Activated T-cell treated with anti-CD3 and anti-CD28 coated beads, Interleukin-2, amount 50 U/mL, for 24 hours (primary cell): ENCODE results near the gene SPTLC3.

ENCODE experiments used
- DNase-seq: peaks from one replicate; pipeline ENCODE4 v3.0.0-alpha.2; 2020
- H3K27ac Mint-ChIP-seq: 2 replicates; pipeline ENCODE4 v1.8.0; 2020; ENCODE audit warnings: mild to moderate bottlenecking, mixed read lengths
- H3K27me3 Mint-ChIP-seq: 2 replicates; pipeline ENCODE4 v1.8.0; 2020; ENCODE audit warnings: mixed read lengths
- H3K36me3 Mint-ChIP-seq: 2 replicates; pipeline ENCODE4 v1.8.0; 2020; ENCODE audit warnings: low read depth, mixed read lengths
- H3K4me1 Mint-ChIP-seq: 2 replicates; pipeline ENCODE4 v1.8.0; 2020; ENCODE audit warnings: low read depth, mixed read lengths
- H3K4me3 Mint-ChIP-seq: 2 replicates; pipeline ENCODE4 v1.8.0; 2020; ENCODE audit warnings: mild to moderate bottlenecking, moderate library complexity, mixed read lengths
- H3K9me3 Mint-ChIP-seq: 2 replicates; pipeline ENCODE4 v1.8.0; 2020; ENCODE audit warnings: mixed read lengths

The SPTLC3 gene

GRCh38 chr20:13174402-13174801, 165.6 kb downstream of the SPTLC3 start:
- H3K4me1 Mint-ChIP-seq, result no peaks in the 10 kb centered on the region
- no peak overlapping the region for H3K4me3 Mint-ChIP-seq
- no peak overlapping the region for H3K27ac Mint-ChIP-seq
- DNase-seq, result no peak
- peaks cover 7% of the 10 kb centered on the region for H3K9me3 Mint-ChIP-seq
- peaks cover 27% of the 10 kb centered on the region for H3K27me3 Mint-ChIP-seq
- no peaks in the 10 kb centered on the region for H3K36me3 Mint-ChIP-seq

- H3K27me3 Mint-ChIP-seq, result peaks cover 25% of the 10 kb centered on the region
- no peak overlapping the region for H3K27ac Mint-ChIP-seq
- no peak for DNase-seq
- H3K4me1 Mint-ChIP-seq, result peaks cover 4% of the 10 kb centered on the region
- H3K9me3 Mint-ChIP-seq, result peaks cover 12% of the 10 kb centered on the region
- no peak overlapping the region for H3K4me3 Mint-ChIP-seq
- H3K36me3 Mint-ChIP-seq, result no peaks in the 10 kb centered on the region
Measured at GRCh38 chr20:13180986-13181889, 172.5 kb downstream of the SPTLC3 start.

GRCh38 chr20:13183005-13183404, 174.2 kb downstream of the SPTLC3 start:
- Mint-ChIP-seq H3K27me3 (peaks cover 19% of the 10 kb centered on the region), H3K9me3 (peaks cover 17% of the 10 kb centered on the region), H3K27ac (no peak overlapping the region), H3K36me3 (peaks cover 4% of the 10 kb centered on the region), H3K4me1 (peaks cover 4% of the 10 kb centered on the region), H3K4me3 (no peak overlapping the region)
- DNase-seq, result no peak

- H3K9me3 Mint-ChIP-seq, result peaks cover 17% of the 10 kb centered on the region
- peaks cover 6% of the 10 kb centered on the region for H3K27me3 Mint-ChIP-seq
- peaks cover 3% of the 10 kb centered on the region for H3K4me1 Mint-ChIP-seq
- H3K4me3 Mint-ChIP-seq, result no peak overlapping the region
- no peak for DNase-seq
- no peak overlapping the region for H3K27ac Mint-ChIP-seq
- peaks cover 4% of the 10 kb centered on the region for H3K36me3 Mint-ChIP-seq
Measured at GRCh38 chr20:13186043-13186774, 177.4 kb downstream of the SPTLC3 start.

- Mint-ChIP-seq H3K9me3 (peaks cover 17% of the 10 kb centered on the region), H3K4me3 (no peak overlapping the region), H3K27ac (no peak overlapping the region), H3K27me3 (peaks cover 5% of the 10 kb centered on the region), H3K36me3 (peaks cover 4% of the 10 kb centered on the region), H3K4me1 (no peaks in the 10 kb centered on the region)
- no peak for DNase-seq
Measured at GRCh38 chr20:13187899-13188298, 179.1 kb downstream of the SPTLC3 start.

- H3K27ac Mint-ChIP-seq, result no peak overlapping the region
- no peaks in the 10 kb centered on the region for H3K9me3 Mint-ChIP-seq
- H3K27me3 Mint-ChIP-seq, result peaks cover 9% of the 10 kb centered on the region
- no peak for DNase-seq
- H3K4me3 Mint-ChIP-seq, result no peak overlapping the region
- H3K36me3 Mint-ChIP-seq, result no peaks in the 10 kb centered on the region
- H3K4me1 Mint-ChIP-seq, result no peaks in the 10 kb centered on the region
Measured at GRCh38 chr20:13199279-13199678, 190.5 kb downstream of the SPTLC3 start.

GRCh38 chr20:13200767-13201500, 192.2 kb downstream of the SPTLC3 start:
- no peak overlapping the region for H3K27ac Mint-ChIP-seq
- no peaks in the 10 kb centered on the region for H3K36me3 Mint-ChIP-seq
- no peak for DNase-seq
- no peaks in the 10 kb centered on the region for H3K4me1 Mint-ChIP-seq
- no peak overlapping the region for H3K4me3 Mint-ChIP-seq
- no peaks in the 10 kb centered on the region for H3K9me3 Mint-ChIP-seq
- peaks cover 18% of the 10 kb centered on the region for H3K27me3 Mint-ChIP-seq

- Mint-ChIP-seq H3K9me3 (no peaks in the 10 kb centered on the region), H3K27me3 (peaks cover 18% of the 10 kb centered on the region), H3K4me1 (no peaks in the 10 kb centered on the region), H3K27ac (no peak overlapping the region), H3K4me3 (no peak overlapping the region), H3K36me3 (no peaks in the 10 kb centered on the region)
- DNase-seq, result no peak
Measured at GRCh38 chr20:13202565-13202964, 193.8 kb downstream of the SPTLC3 start.

GRCh38 chr20:13205425-13205824, 196.7 kb downstream of the SPTLC3 start:
- H3K27ac Mint-ChIP-seq, result no peak overlapping the region
- H3K4me1 Mint-ChIP-seq, result no peaks in the 10 kb centered on the region
- peaks cover 18% of the 10 kb centered on the region for H3K27me3 Mint-ChIP-seq
- H3K4me3 Mint-ChIP-seq, result no peak overlapping the region
- no peaks in the 10 kb centered on the region for H3K36me3 Mint-ChIP-seq
- H3K9me3 Mint-ChIP-seq, result no peaks in the 10 kb centered on the region
- no peak for DNase-seq

GRCh38 chr20:13205848-13206434, 197.2 kb downstream of the SPTLC3 start:
- Mint-ChIP-seq H3K27me3 (peaks cover 17% of the 10 kb centered on the region), H3K4me1 (no peaks in the 10 kb centered on the region), H3K27ac (no peak overlapping the region), H3K9me3 (no peaks in the 10 kb centered on the region), H3K36me3 (no peaks in the 10 kb centered on the region), H3K4me3 (no peak overlapping the region)
- DNase-seq, result no peak

GRCh38 chr20:13207016-13207415, 198.2 kb downstream of the SPTLC3 start:
- Mint-ChIP-seq H3K27ac (no peak overlapping the region), H3K4me3 (no peak overlapping the region), H3K36me3 (no peaks in the 10 kb centered on the region), H3K27me3 (peaks cover 16% of the 10 kb centered on the region), H3K9me3 (no peaks in the 10 kb centered on the region), H3K4me1 (no peaks in the 10 kb centered on the region)
- DNase-seq, result no peak

GRCh38 chr20:13211956-13212618, 203.3 kb downstream of the SPTLC3 start:
- no peaks in the 10 kb centered on the region for H3K36me3 Mint-ChIP-seq
- no peak for DNase-seq
- H3K27me3 Mint-ChIP-seq, result peaks cover 48% of the 10 kb centered on the region
- H3K27ac Mint-ChIP-seq, result no peak overlapping the region
- H3K9me3 Mint-ChIP-seq, result no peaks in the 10 kb centered on the region
- peaks cover 4% of the 10 kb centered on the region for H3K4me1 Mint-ChIP-seq
- no peak overlapping the region for H3K4me3 Mint-ChIP-seq

- H3K4me1 Mint-ChIP-seq, result peaks cover 4% of the 10 kb centered on the region
- no peak overlapping the region for H3K27ac Mint-ChIP-seq
- H3K36me3 Mint-ChIP-seq, result no peaks in the 10 kb centered on the region
- peaks cover 54% of the 10 kb centered on the region for H3K27me3 Mint-ChIP-seq
- no peak for DNase-seq
- no peaks in the 10 kb centered on the region for H3K9me3 Mint-ChIP-seq
- no peak overlapping the region for H3K4me3 Mint-ChIP-seq
Measured at GRCh38 chr20:13212750-13213149, 204.0 kb downstream of the SPTLC3 start.

GRCh38 chr20:13213335-13213734, 204.6 kb downstream of the SPTLC3 start:
- no peak for DNase-seq
- no peak overlapping the region for H3K27ac Mint-ChIP-seq
- H3K4me3 Mint-ChIP-seq, result no peak overlapping the region
- H3K27me3 Mint-ChIP-seq, result peaks cover 60% of the 10 kb centered on the region
- no peaks in the 10 kb centered on the region for H3K36me3 Mint-ChIP-seq
- H3K4me1 Mint-ChIP-seq, result peaks cover 4% of the 10 kb centered on the region
- H3K9me3 Mint-ChIP-seq, result no peaks in the 10 kb centered on the region
